Thoracic aorta (tissue), 2 donors: ENCODE results near the gene TAF12. TPM values are rescaled to one million over a fixed set of nuclear protein-coding genes. Genes with fewer than 3 reads are reported as not detected.
"Not testable (repeated sequence)": the region's sequence is repeated elsewhere in the genome, so short reads cannot be mapped to it uniquely, and the experiment has no call there.

Experiments
- ATAC-seq: fragments of 150-250 bp; one replicate; pipeline ENCODE4 v1.8.0; 2017; ENCODE audit warnings: low read depth; ENCODE audit not compliant: insufficient number of reproducible peaks, low FRiP score
- DNase-seq: peaks from one replicate; pipeline ENCODE4 v3.0.0-alpha.2; 2020; ENCODE audit warnings: low spot score
- H3K27ac ChIP-seq, 2 donors: fragments of 200-600 bp; sonication (generic); 1 replicate in 1 of 2; 2 replicates in 1 of 2; pipeline ENCODE4 v1.5.1; 2016; ENCODE audit warnings: mild to moderate bottlenecking in 2 of 2, moderate library complexity in 2 of 2
- H3K27me3 ChIP-seq: fragments of 200-600 bp; sonication (generic); replicated peaks from 2 replicates; pipeline ENCODE4 v1.6.0; 2016; ENCODE audit warnings: mild to moderate bottlenecking; ENCODE audit not compliant: insufficient read depth
- H3K36me3 ChIP-seq: fragments of 200-600 bp; sonication (generic); one replicate; pipeline ENCODE4 v1.5.1; 2016
- H3K4me1 ChIP-seq, 2 donors: fragments of 200-600 bp; sonication (generic); 1 replicate in 1 of 2; 2 replicates in 1 of 2; pipeline versions ENCODE4 v1.5.1 to v1.6.0; 2016; ENCODE audit warnings: low read depth in 2 of 2, mild to moderate bottlenecking in 1 of 2; ENCODE audit not compliant: control insufficient read depth in 1 of 2
- H3K4me3 ChIP-seq: fragments of 200-600 bp; sonication (generic); 2 replicates; pipeline ENCODE4 v1.5.1; 2016; ENCODE audit warnings: mild to moderate bottlenecking
- H3K9me3 ChIP-seq: fragments of 200-600 bp; sonication (generic); 2 replicates; pipeline ENCODE4 v1.5.1; 2016
- CTCF ChIP-seq: fragments of 200-600 bp; sonication (generic); IDR thresholded peaks from one replicate; pipeline ENCODE4 v1.5.1; 2019; ENCODE audit warnings: antibody characterized with exemption
- total RNA-seq, 2 donors: library from RNA; depleted of rRNA; stranded (reverse); fragments of >200 nt; gene quantifications; one replicate each; pipeline versions ENCODE4 v1.1.0 to v1.2.3, GENCODE V29; 2016

Gene TAF12, protein sequence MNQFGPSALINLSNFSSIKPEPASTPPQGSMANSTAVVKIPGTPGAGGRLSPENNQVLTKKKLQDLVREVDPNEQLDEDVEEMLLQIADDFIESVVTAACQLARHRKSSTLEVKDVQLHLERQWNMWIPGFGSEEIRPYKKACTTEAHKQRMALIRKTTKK
- total RNA-seq, result 10 to 100 TPM; 11.7 to 17.2 TPM

GRCh38 chr1:28642847-28643635, at the start of gene TAF12:
TAF12 (minus strand) TSS chr1:28643067; CDS start chr1:28622081, 20,986 bp downstream.
- TF ChIP-seq CTCF, result peak; percentile 31
- H3K4me1 ChIP-seq, result peaks cover 14 to 45% of the 10 kb centered on the region in 2 donors

GRCh38 chr1:28691627-28692026, 48.8 kb upstream of the TAF12 start:
- not testable (repeated sequence) for DNase-seq, H3K9me3 ChIP-seq, H3K27ac ChIP-seq, H3K4me1 ChIP-seq, ATAC-seq, H3K4me3 ChIP-seq, H3K27me3 ChIP-seq
- H3K36me3 ChIP-seq, result peaks cover 23% of the 10 kb centered on the region

More at GRCh38 chr1:28642847-28643635, at the start of gene TAF12:
- DNase-seq (peak; percentile 51), ATAC-seq (peak; percentile 74)
- Histone ChIP-seq H3K9me3 (no peaks in the 10 kb centered on the region), H3K36me3 (no peaks in the 10 kb centered on the region), H3K27me3 (no peaks in the 10 kb centered on the region), H3K27ac (peak within 1 kb of the TSS; percentile 85 to 92), H3K4me3 (peak within 1 kb of the TSS; percentile 78)

DNA sequence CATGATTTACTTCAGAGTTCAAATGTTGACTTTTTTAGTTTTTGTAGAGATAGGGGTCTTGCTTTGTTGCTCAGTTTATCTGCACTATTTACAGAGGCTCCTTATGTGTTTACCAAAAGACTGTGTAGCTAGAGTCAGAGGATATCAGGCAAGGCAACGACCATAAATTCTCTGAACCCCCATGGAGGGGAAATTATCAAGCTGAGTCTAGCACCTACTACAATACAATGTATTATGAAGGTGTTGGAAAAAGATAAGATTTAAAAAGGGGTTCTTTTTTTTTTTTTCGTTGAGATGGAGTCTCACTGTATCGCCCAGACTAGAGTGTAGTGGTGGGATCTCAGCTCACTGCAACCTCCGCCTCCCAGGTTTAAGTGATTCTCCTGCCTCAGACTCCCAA, 42.1 kb upstream of the TAF12 start:
- H3K4me1 ChIP-seq, result no peaks in the 10 kb centered on the region
- DNase-seq (no peak), ATAC-seq (no peak)
- H3K4me3 ChIP-seq, result no peak overlapping the region
- TF ChIP-seq CTCF, result no peak
- peaks cover 16% of the 10 kb centered on the region for H3K36me3 ChIP-seq
- H3K27ac ChIP-seq, result no peak overlapping the region
- H3K27me3 ChIP-seq, result no peaks in the 10 kb centered on the region
- no peaks in the 10 kb centered on the region for H3K9me3 ChIP-seq

DNA sequence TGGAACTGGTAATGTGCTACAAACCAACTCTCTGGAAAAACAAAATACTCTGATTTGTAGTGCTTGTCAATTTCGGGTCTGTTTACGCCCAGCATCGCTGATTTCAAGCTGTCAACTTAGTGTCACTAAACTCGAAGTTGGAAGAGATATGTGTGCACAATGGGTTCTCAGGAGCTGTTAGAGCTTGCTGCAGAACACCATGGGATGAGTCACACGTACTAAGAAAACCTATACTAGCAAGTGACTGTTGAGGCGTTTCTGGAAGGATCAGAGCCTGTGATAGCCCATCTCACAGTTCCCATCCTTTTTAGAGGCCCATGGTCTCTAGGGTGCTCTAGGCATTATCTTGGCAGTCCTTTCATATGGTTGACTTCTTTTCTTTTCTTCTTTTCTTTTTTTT, 40.0 kb upstream of the TAF12 start:
- ATAC-seq, result no peak
- no peaks in the 10 kb centered on the region for H3K27me3 ChIP-seq
- no peaks in the 10 kb centered on the region for H3K9me3 ChIP-seq
- no peak for TF ChIP-seq CTCF
- no peak for DNase-seq
- H3K4me3 ChIP-seq, result no peak overlapping the region
- no peak overlapping the region for H3K27ac ChIP-seq
- H3K36me3 ChIP-seq, result peaks cover 16% of the 10 kb centered on the region
- no peaks in the 10 kb centered on the region for H3K4me1 ChIP-seq

DNA sequence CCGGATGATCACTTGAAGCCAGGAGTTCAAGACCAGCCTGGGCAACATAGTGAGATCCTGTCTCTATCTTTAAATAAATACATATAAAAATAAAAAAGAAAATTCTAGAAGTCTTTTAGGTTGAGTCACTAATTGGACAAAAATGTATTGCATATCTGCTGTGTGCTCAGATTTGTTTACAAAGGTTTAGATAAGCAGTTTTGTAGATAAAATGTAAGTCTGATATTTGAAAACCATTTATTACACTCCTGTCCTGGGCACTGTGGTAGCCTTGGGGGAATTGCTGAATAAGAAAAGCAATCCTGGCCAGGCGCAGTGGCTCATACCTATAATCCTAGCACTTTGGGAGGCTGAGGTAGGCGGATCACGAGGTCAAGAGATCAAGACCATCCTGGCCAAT, 37.3 kb upstream of the TAF12 start:
- no peak for TF ChIP-seq CTCF
- Histone ChIP-seq H3K4me3 (no peak overlapping the region), H3K36me3 (peaks cover 10% of the 10 kb centered on the region), H3K9me3 (no peaks in the 10 kb centered on the region), H3K4me1 (no peaks in the 10 kb centered on the region), H3K27ac (no peak overlapping the region), H3K27me3 (no peaks in the 10 kb centered on the region)
- ATAC-seq, result no peak
- DNase-seq, result no peak
